ENCODE results near the gene DIO2. TPM values are rescaled to one million over a fixed set of nuclear protein-coding genes. Genes with fewer than 3 reads are reported as not detected.

DIO2 gene
- total RNA-seq, 1 experiment from 2014 or later: 48.2 TPM

DNA sequence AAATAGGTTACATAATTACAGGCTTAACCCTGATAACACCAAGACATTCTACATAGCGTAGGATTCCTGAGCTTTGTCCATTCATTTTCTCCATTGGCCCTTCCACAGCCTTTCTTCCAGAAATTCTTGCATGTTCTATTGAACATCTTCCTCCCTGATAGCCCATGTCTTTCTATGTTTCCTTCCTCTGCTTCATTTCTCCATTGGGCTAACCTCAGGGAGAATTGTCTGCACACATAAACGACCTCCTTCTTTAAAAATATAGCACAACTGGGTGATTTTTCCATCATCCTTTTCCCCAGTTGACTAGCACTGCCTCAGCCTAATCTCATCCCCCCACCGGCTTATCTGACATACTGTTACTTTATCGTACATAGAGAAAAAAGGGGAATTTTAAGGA, 11.2 kb downstream of the DIO2 start:
- TF ChIP-seq, protein P1, sequence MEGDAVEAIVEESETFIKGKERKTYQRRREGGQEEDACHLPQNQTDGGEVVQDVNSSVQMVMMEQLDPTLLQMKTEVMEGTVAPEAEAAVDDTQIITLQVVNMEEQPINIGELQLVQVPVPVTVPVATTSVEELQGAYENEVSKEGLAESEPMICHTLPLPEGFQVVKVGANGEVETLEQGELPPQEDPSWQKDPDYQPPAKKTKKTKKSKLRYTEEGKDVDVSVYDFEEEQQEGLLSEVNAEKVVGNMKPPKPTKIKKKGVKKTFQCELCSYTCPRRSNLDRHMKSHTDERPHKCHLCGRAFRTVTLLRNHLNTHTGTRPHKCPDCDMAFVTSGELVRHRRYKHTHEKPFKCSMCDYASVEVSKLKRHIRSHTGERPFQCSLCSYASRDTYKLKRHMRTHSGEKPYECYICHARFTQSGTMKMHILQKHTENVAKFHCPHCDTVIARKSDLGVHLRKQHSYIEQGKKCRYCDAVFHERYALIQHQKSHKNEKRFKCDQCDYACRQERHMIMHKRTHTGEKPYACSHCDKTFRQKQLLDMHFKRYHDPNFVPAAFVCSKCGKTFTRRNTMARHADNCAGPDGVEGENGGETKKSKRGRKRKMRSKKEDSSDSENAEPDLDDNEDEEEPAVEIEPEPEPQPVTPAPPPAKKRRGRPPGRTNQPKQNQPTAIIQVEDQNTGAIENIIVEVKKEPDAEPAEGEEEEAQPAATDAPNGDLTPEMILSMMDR (conservative IDR thresholded peaks at IDR 0.05): no peak
- no peak for TF ChIP-seq EZH2 (IDR thresholded peaks at IDR 0.05; ENCODE audit: low read depth)
- intact Hi-C loops (cut with micrococcal nuclease; ENCODE audit: unreplicated experiment): no loop called here
- BruUV-seq (replicated peaks): no TSS peak
- DNase-seq: no peak
- Histone ChIP-seq H4K20me1 (ENCODE audit: insufficient read depth) (no peaks in the 10 kb centered on the region), H3K4me1 (replicated peaks; ENCODE audit: insufficient read depth) (no peaks in the 10 kb centered on the region), H3K79me2 (ENCODE audit: low read depth) (no peaks in the 10 kb centered on the region), H3K4me2 (no peak overlapping the region), H3F3A (ENCODE audit: insufficient read depth, low read depth) (no peaks in the 10 kb centered on the region), H3K9me2 (ENCODE audit: insufficient read depth) (no peaks in the 10 kb centered on the region; the same call in 1 of the 2 replicates), H3K27ac (no peak overlapping the region), H3K9me3 (ENCODE audit: insufficient read depth, low read depth) (0 out of 2 replicates have a peak, but pooled peaks cover 5% of the 10 kb centered on the region), H2AFZ (no peak overlapping the region), H3K4me3 (no peak overlapping the region), H3K27me3 (ENCODE audit: insufficient read depth, low read depth) (no peaks in the 10 kb centered on the region), H3K36me3 (ENCODE audit: low read depth) (no peaks in the 10 kb centered on the region)
- POLR2A ChIA-PET (ENCODE audit: unreplicated experiment): interaction anchor here (0.6 kb wide), 1 partner anchor 643 kb away, joined by 4 read pairs; no protein-coding TSS in a partner anchor
- CTCF ChIA-PET: no interaction called here

DNA sequence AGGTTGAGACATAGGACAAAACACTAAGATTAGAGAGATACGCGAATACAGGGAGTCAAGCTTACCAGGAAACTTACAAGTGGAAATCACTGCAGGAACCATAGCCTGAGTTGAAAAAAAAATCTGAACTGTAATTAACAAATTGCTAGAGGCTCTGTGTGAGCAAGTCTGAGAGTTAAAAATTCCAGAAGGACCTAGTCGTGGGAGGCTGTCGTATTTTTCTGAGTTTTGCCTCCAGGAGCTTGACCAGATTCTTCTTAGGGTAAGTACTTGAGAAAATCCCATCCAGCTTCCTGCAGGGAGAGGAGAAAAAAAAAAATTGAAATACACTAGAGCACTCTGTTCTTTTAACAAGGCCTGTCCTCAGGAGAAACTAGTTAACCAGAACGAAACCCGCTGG, 22.7 kb downstream of the DIO2 start:
- Histone ChIP-seq H3K27me3 (ENCODE audit: insufficient read depth, low read depth) (no peaks in the 10 kb centered on the region), H3K9me3 (ENCODE audit: insufficient read depth, low read depth) (0 out of 2 replicates have a peak, but pooled peaks cover 3% of the 10 kb centered on the region), H3K27ac (no peak overlapping the region), H3K4me1 (replicated peaks; ENCODE audit: insufficient read depth) (no peaks in the 10 kb centered on the region), H2AFZ (no peak overlapping the region), H4K20me1 (ENCODE audit: insufficient read depth) (no peaks in the 10 kb centered on the region), H3K9me2 (ENCODE audit: insufficient read depth) (no peaks in the 10 kb centered on the region; the same call in none of the 2 replicates), H3K36me3 (ENCODE audit: low read depth) (no peaks in the 10 kb centered on the region), H3F3A (ENCODE audit: insufficient read depth, low read depth) (no peaks in the 10 kb centered on the region), H3K4me3 (no peak overlapping the region), H3K79me2 (ENCODE audit: low read depth) (no peaks in the 10 kb centered on the region), H3K4me2 (no peak overlapping the region)
- BruUV-seq (replicated peaks): no TSS peak
- no peak for DNase-seq
- CTCF ChIA-PET: no interaction called here
- POLR2A ChIA-PET (ENCODE audit: unreplicated experiment): no interaction called here
- intact Hi-C loops (cut with micrococcal nuclease; ENCODE audit: unreplicated experiment): no loop called here
- TF ChIP-seq, protein P1 (conservative IDR thresholded peaks at IDR 0.05): no peak
- no peak for TF ChIP-seq EZH2 (IDR thresholded peaks at IDR 0.05; ENCODE audit: low read depth)

DNA sequence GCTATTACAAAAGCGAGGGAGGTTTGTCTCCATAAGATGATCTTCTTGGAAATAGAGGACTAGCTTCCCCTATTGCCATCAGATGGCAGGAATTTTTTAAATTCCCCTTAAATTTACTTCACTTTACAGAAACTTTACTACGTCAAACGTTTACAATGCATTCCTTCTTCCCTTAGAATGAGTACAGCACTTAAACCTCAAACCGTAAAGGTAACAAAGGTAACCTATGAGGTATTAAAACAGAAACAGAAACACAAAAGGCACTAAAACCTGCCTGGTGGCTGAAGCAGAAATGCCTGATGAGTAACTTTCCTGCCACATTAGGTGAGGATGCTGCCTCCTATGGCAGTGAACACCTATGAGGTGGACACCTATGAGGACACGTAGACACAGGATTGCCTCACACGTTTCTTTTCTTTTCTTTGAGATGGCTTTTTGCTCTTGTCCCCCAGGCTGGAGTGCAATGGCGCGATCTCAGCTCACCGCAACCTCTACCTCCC, 25.0 kb downstream of the DIO2 start:
- intact Hi-C loops (cut with micrococcal nuclease; ENCODE audit: unreplicated experiment): no loop called here
- BruUV-seq (replicated peaks): no TSS peak
- H3K27ac ChIP-seq: no peak overlapping the region
- no peak overlapping the region for H3K4me2 ChIP-seq
- H3K4me1 ChIP-seq (replicated peaks; ENCODE audit: insufficient read depth): no peaks in the 10 kb centered on the region
- no peaks in the 10 kb centered on the region for H4K20me1 ChIP-seq (ENCODE audit: insufficient read depth)
- POLR2A ChIA-PET (ENCODE audit: unreplicated experiment): no interaction called here
- no peak for DNase-seq
- H3F3A ChIP-seq (ENCODE audit: insufficient read depth, low read depth): no peaks in the 10 kb centered on the region
- TF ChIP-seq, protein P1 (conservative IDR thresholded peaks at IDR 0.05): no peak
- no peak for TF ChIP-seq EZH2 (IDR thresholded peaks at IDR 0.05; ENCODE audit: low read depth)
- no peak overlapping the region for H2AFZ ChIP-seq
- H3K9me2 ChIP-seq (ENCODE audit: insufficient read depth): no peaks in the 10 kb centered on the region; the same call in none of the 2 replicates
- CTCF ChIA-PET: no interaction called here
- no peaks in the 10 kb centered on the region for H3K27me3 ChIP-seq (ENCODE audit: insufficient read depth, low read depth)
- no peaks in the 10 kb centered on the region for H3K36me3 ChIP-seq (ENCODE audit: low read depth)
- no peak overlapping the region for H3K4me3 ChIP-seq
- H3K9me3 ChIP-seq (ENCODE audit: insufficient read depth, low read depth): 0 out of 2 replicates have a peak, but pooled peaks cover 3% of the 10 kb centered on the region
- no peaks in the 10 kb centered on the region for H3K79me2 ChIP-seq (ENCODE audit: low read depth)
